Fibroblast of pulmonary artery (primary cell): Measurements from ENCODE around the gene TNFRSF8.

Experiments used
- DNase-seq: peaks from one replicate; pipeline ENCODE4 v3.0.0-alpha.2; 2010; ENCODE audit warnings: low read depth
- H3K4me3 ChIP-seq: replicated peaks from 2 replicates; pipeline ENCODE4 v1.5.1; 2011; ENCODE audit warnings: low read depth, mild to moderate bottlenecking, control low read depth, low read length, moderate library complexity
- CTCF ChIP-seq: IDR thresholded peaks from 2 replicates; pipeline ENCODE4 v1.5.1; 2011; ENCODE audit warnings: mild to moderate bottlenecking, control low read depth, low read length, inconsistent platforms; ENCODE audit errors: missing control alignments

Gene TNFRSF8

GRCh38 chr1:12047120-12047876 lies 15.8 kb upstream of the TNFRSF8 start:
- no peak overlapping the region for H3K4me3 ChIP-seq
- TF ChIP-seq CTCF, result no peak
- DNase-seq, result no peak

GRCh38 chr1:12048372-12048771 lies 14.7 kb upstream of the TNFRSF8 start:
- no peak overlapping the region for H3K4me3 ChIP-seq
- no peak for TF ChIP-seq CTCF
- DNase-seq, result no peak

GRCh38 chr1:12049616-12050015 lies 13.5 kb upstream of the TNFRSF8 start:
- no peak for TF ChIP-seq CTCF
- no peak for DNase-seq
- H3K4me3 ChIP-seq, result no peak overlapping the region

- no peak for DNase-seq
- no peak for TF ChIP-seq CTCF
- H3K4me3 ChIP-seq, result no peak overlapping the region
These were observed 11.7 kb upstream of the TNFRSF8 start for GRCh38 chr1:12051361-12051760.

GRCh38 chr1:12052008-12052573 lies 11.0 kb upstream of the TNFRSF8 start:
- no peak for TF ChIP-seq CTCF
- peak; percentile 61 for DNase-seq
- no peak overlapping the region for H3K4me3 ChIP-seq

GRCh38 chr1:12052997-12053686 lies 10.0 kb upstream of the TNFRSF8 start:
- no peak overlapping the region for H3K4me3 ChIP-seq
- no peak for DNase-seq
- TF ChIP-seq CTCF, result no peak
